ENCODE results near the gene CALCOCO1. TPM values are rescaled to one million over a fixed set of nuclear protein-coding genes. Genes with fewer than 3 reads are reported as not detected.

CALCOCO1 gene
- total and polyA plus RNA-seq, 2 of the 13 experiments (the other 11 are each of a cell fraction or from before 2014, with no cell fraction given), result 7.7 to 47.7 TPM

GRCh38 chr12:53727310-53728041, at the start of gene CALCOCO1 (continued):
- TF ChIP-seq ATF2 (CRISPR knock-in tag; IDR thresholded peaks at IDR 0.05) (peak; percentile 78; the same call in 1 of the 2 replicates), NFATC3 (CRISPR knock-in tag; IDR thresholded peaks at IDR 0.05) (no peak), MYPOP (CRISPR knock-in tag; IDR thresholded peaks at IDR 0.05) (0 out of 2 replicates have a peak, but pooled peaks have one; percentile 36), YY1 (IDR thresholded peaks at IDR 0.05; ENCODE audit: insufficient read depth, insufficient replicate concordance, low read depth, low read length) (peak; percentile 80), TBX2 (CRISPR knock-in tag; IDR thresholded peaks at IDR 0.05; ENCODE audit: borderline replicate concordance) (peak; percentile 75; the same call in 1 of the 2 replicates), ZNF414 (CRISPR knock-in tag; IDR thresholded peaks at IDR 0.05) (0 out of 2 replicates have a peak, but pooled peaks have one; percentile 67), FOXC1 (CRISPR knock-in tag; IDR thresholded peaks at IDR 0.05; ENCODE audit: borderline replicate concordance) (peak; percentile 83; the same call in 1 of the 2 replicates), NFYC (CRISPR knock-in tag; IDR thresholded peaks at IDR 0.05) (peak; percentile 62; the same call in 1 of the 2 replicates), GRHL1 (CRISPR knock-in tag; conservative IDR thresholded peaks at IDR 0.05) (no peak), ZNF510 (CRISPR knock-in tag; IDR thresholded peaks at IDR 0.05; ENCODE audit: low read depth) (peak; percentile 56; the same call in 1 of the 2 replicates), NFIB (CRISPR knock-in tag; IDR thresholded peaks at IDR 0.05; ENCODE audit: borderline replicate concordance) (no peak), SSRP1 (CRISPR knock-in tag; IDR thresholded peaks at IDR 0.05) (0 out of 2 replicates have a peak, but pooled peaks have one; percentile 47), ZNF503 (CRISPR knock-in tag; IDR thresholded peaks at IDR 0.05) (no peak), HNRNPLL (IDR thresholded peaks at IDR 0.05; ENCODE audit: low read depth, low read length, poor library complexity, severe bottlenecking) (peak; percentile 72), HOXA5 (CRISPR knock-in tag; IDR thresholded peaks at IDR 0.05) (no peak), BATF2 (CRISPR knock-in tag; IDR thresholded peaks at IDR 0.05) (no peak), ATF6 (CRISPR knock-in tag; conservative IDR thresholded peaks at IDR 0.05) (no peak), HOXA9 (CRISPR knock-in tag; IDR thresholded peaks at IDR 0.05; ENCODE audit: borderline replicate concordance) (peak; percentile 41; the same call in 1 of the 2 replicates)

Data from HepG2 (cell line).